GM18517 (cell line): Measurements from ENCODE around the gene VARS2.
A peak's percentile ranks its signal among the peaks of the same experiment; 100 is the strongest.
"Not testable (repeated sequence)": the region's sequence is repeated elsewhere in the genome, so short reads cannot be mapped to it uniquely, and the experiment has no call there.

Experiments
- ATAC-seq: cut with Tn5 transposase; IDR thresholded peaks from one replicate; pipeline ENCODE4 v1.9.1; 2021; ENCODE audit warnings: mild to moderate bottlenecking, moderate library complexity; ENCODE audit not compliant: unreplicated experiment

Gene VARS2

DNA sequence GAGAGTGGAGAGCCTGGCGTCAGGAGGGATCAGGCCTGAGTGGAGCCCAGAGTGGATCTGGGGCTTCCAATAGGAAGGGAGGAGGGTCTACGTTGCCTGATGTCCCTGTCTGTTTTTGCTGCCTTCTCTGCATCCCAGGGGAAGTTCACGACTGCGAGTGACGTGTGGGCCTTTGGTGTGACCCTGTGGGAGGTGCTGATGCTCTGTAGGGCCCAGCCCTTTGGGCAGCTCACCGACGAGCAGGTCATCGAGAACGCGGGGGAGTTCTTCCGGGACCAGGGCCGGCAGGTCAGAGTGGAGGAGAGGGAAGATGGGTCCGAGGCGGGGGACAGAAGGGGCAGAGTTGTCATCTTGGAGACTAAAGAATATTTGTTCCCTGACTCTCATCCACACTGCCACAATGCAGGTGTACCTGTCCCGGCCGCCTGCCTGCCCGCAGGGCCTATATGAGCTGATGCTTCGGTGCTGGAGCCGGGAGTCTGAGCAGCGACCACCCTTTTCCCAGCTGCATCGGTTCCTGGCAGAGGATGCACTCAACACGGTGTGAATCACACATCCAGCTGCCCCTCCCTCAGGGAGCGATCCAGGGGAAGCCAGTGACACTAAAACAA, 15.2 kb upstream of the VARS2 start:
- ATAC-seq, result no peak

DNA sequence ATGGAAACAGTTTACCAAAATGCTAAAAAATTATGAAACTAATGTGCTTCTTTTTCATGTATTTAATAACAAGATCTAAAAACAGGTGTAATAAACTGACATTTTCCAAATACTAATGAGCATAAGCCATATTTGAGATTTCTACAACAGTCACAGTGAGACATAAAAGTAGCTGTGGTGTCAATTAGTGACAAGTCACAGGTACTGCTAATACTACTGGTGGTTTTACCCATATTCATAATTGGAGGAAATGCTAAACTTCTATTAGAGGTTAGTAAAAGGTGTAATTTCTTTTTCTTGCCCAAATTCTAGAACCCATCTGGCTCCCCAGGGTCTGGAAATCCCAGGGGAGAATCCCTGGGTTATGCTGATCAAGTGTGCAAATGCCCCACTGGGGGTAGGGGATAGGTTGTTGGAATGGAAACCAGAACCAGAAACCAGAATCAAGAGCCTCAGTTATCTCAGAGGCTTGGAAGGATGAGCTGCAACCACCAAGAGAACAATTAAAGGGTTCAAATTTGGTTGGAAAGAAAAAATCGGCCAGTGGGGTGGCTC, 13.1 kb upstream of the VARS2 start:
- ATAC-seq, result no peak

DNA sequence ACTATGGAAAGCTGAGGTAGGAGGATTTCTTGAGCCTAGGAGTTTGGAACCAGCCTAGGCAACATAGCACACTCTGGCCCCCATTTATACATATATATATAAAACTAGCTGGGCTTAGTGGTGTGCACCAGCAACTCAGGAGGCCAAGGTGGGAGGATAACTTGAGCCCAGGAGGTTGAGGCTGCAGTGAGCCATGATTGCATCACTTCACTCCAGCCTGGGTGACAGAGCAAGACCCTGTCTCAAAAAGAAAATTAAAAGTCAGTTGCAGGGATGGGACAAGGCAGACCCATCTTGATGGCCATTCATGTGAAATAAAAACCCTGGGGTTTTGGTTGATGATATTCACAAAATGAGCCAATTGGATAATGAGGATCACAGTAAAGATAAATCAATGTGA, 12.6 kb upstream of the VARS2 start:
- ATAC-seq, result no peak

DNA sequence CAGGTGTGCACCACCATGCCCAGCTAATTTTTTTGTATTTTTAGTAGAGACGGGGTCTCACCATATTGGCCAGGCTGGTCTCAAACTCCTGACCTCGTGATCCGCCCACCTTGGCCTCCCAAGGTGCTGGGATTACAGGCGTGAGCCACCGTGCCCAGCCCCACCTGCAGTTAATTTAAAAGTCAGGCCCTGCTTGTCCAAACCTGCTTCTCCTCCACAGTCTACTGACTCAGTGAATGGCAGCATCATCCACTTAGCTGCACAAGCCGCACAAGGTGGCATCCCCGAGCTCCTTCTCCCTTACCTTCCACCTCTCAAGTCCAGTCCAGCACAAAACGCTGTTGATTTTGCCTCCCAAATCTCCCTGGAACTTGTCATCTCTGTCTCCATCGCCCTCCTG, 11.8 kb upstream of the VARS2 start:
- ATAC-seq, result not testable (repeated sequence)

DNA sequence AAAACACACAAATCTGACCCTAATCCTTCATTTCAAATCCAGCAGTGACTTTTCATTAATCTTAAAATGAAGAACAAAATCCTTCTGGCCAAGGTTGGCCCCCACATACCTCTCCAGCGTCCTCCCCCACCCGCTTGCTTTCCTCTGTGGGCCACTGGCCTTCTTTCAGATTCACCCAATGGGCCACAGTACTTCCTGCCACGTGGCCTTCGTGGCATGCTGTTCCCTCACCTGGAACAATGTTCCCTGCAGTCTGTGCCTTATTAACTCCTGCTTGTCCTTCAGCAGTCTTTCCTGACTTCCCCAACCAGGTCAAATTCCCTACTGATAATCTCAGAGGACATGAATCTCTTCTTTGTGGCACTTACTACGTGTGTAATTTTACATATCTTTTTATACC, 11.3 kb upstream of the VARS2 start:
- ATAC-seq, result no peak

DNA sequence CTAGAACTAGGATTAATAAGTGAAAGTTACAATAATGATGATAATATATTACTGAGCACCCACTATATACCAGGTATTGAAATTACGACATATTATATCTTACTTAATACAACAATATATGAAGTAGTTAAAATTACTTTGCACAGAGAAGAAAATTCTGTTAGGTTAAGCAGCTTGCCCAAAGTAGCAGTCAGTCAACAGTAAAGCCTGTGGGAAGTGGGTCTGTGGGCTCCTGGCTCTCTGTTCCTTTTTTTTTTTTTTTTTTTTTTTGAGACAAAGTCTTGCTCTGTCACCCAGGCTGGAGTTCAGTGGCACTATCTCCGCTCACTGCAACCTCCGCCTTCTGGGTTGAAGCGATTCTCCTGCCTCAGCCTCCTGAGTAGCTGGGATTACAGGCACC, 10.8 kb upstream of the VARS2 start:
- no peak for ATAC-seq

DNA sequence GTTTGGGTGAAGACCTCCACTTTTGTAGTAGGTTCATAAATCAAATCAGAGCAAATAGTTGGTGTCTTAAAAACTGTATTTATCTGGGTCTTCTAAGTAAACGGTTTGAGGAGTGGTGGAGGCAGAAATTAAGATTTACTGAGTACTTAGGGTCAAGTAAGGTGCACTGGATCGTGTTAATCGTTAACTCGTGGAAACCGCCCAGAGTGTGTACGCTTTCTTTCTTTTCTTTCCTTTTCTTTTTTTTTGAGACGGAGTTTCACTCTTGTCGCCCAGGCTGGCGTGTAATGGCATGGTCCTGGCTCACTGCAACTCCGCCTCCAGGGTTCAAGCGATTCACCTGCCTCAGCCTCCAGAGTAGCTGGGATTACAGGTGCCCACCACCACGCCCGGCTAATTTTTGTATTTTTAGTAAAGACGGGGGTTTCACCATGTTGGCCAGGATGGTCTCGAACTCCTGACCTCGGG, 6.7 kb upstream of the VARS2 start:
- not testable (repeated sequence) for ATAC-seq

DNA sequence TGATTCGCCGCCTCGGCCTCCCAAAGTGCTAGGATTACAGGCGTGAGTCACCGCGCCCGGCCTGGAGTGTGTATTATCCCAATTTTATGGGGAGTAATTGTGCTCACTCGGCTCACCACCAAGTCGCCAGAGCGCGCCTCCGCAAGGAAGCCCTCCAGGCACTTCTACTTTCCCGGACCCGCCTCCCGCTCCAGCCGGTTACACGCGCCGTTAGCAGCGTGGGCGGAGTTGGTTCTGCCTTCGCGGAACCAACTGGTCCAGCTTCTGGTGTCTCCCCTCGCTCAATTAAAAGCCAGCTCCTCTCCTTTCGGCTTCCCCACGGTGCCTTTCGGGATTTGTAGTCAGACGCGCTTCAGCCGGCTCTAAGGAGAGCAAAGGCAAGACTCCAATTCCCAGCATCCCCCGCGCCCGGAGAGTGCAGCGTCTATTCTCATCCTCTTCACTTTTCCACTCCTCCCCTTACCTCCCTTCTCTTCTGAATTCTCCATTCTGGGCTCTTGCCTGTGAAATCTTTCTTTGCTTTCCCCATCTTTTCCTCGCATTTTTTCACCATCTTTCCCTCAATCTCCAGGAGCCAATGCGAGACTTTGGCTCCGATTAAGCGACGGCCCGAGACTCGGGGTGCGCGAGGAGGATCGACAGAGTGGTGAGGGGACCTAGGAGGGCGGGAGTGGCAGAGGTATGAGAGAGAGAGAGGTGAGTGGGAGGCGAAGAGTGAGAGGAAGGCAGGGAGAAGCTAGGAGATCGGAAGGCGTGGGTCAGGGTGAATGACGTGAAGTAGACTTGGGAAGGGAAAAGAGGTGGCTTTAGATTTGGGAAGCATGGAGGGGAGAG, 6.1 kb upstream of the VARS2 start, which contains the start of gene GTF2H4:
GTF2H4 (plus strand) TSS at position 450 of the 834 bp plus-strand sequence.
- peak; percentile 96 for ATAC-seq

DNA sequence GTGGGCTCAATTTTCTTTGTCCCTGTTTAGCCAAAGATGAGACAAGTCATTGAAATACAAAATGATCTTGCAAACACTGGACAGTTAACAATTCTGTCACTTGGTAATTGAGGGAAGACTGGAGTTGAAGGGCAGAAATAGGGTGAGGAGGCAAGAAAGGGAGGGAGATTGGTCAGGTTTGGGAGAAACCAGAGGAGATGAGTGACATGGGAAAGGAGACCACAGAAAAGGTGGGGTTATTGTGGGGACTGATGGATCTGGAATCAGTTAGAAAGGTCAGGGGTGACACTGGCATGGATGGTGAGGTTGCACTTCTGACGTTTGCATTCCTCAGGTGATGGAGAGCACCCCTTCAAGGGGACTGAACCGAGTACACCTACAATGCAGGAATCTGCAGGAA, 5.3 kb upstream of the VARS2 start:
- no peak for ATAC-seq

DNA sequence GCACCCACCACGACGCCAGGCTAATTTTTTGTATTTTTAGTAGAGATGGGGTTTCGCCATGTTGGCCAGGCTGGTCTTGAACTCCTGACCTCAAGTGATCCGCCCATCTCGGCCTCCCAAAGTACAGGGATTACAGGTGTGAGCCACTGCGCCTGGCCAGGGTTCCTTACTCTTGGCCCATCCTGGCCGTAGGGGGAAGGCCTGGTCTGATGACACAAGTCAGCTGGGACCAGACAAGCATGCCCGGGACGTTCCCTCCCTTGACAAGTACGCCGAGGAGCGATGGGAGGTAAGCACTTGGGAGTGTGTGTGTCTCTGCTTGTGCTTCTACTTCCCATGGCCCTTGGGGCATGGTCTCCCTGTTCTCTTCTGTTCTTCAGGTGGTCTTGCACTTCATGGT, 3.6 kb upstream of the VARS2 start:
- ATAC-seq, result not testable (repeated sequence)

DNA sequence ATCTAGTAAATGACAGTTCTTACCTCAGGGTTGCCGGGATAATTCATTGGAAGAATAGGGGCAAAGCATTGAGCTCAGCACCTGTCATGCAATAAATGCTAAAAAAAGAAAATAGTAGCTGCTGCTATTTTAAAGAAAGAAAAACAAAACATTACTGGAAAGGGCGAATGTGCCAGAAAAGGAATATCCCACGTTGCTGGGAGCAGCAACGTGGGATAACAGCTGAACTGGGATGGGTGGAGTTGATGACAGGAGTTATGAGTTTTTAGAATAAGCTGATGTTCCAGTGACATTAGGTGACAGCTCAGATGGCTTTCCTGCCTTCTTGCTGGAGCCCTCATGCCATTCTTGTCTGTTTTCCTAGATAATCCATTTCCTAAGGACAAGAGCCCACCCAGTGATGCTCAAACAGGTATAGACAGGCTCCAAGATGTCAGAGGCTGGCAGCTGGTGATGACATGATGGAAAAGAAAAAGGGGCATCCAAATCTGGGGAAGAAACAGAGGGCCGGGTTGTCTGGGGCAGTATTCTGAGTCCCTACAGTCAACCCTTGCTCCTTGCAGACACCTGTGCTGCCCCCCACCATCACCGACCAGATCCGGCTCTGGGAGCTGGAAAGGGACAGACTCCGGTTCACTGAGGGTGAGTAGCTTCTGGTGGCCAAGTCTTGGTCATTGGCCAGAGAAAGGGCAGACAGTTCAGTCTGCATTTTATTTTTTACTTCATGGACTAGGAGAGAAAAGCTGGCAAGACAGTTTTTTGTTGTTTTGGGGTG, 1.1 kb upstream of the VARS2 start:
- no peak for ATAC-seq

DNA sequence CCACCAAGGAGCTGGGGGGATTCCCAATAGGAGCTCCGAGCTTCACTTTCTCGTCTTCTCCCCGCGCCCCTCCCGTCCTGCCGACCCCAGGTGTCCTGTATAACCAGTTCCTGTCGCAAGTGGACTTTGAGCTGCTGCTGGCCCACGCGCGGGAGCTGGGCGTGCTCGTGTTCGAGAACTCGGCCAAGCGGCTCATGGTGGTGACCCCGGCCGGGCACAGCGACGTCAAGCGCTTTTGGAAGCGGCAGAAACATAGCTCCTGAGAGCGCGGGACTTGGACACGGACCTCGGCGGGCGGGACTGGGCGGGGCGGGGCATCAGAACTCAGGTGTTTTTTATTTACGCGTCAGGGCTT, 340 bp upstream of the VARS2 start:
- ATAC-seq, result no peak

DNA sequence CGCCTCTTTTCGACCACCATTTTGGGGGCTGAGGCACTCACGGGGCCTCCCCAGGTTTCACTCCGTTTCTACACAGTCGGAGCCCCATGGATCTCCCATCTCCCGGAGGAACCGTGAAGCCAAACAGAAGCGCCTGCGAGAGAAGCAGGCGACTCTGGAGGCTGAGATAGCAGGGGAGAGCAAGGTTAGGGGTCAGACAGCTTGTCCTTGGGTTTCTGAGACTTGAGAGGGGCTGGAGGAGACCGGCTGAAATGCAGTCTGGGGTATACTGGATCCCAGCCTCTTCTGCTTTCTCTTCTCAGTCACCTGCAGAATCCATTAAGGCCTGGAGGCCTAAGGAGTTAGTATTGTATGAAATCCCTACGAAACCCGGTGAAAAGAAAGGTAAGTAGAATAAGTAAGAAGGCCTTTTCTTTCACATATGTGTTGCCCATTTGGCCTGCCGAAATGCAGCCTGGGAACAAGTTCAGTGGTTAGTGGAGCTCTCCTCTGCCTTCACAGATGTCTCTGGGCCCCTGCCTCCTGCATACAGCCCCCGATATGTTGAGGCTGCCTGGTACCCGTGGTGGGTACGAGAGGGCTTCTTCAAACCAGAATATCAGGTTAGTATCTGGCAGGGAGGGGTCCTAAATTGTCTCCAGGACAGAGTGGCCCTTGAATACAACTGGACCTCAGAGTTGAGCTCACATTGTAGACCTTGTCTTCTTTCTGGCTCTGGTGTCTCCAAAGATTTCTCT, 984 bp downstream of the VARS2 start:
- no peak for ATAC-seq

DNA sequence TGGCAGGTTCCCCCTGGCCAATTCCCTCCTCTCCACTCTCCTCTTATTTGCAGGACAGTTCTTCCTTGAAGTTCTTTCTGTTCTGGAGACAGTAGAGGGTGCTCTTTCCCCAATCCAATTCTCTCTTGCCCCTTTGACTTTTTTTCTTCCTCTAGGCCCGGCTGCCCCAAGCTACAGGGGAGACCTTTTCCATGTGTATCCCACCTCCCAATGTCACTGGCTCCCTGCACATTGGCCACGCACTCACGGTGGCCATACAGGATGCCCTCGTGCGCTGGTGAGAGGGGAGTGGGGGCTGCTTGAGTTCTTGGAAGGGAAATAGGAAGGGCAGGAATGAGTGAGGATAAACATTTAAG, 1.5 kb downstream of the VARS2 start:
- no peak for ATAC-seq

DNA sequence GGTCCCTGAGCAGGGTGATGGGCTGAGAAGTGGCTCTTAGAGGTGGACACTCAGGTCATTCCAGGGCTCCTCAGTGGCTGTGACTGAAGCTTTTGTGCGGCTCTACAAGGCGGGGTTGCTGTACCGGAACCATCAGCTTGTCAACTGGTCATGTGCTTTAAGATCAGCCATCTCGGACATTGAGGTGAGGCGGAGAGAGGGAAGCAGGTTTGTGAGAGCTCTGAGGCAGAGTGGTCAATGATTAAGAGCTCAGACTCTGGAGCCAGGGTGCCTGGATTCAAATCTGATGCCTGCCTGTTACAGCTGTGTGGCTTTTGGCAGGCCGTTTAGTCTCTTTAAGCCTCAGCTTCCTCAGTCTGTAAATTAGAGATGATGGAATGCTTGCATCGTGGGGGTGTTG, 3.0 kb downstream of the VARS2 start:
- no peak for ATAC-seq

DNA sequence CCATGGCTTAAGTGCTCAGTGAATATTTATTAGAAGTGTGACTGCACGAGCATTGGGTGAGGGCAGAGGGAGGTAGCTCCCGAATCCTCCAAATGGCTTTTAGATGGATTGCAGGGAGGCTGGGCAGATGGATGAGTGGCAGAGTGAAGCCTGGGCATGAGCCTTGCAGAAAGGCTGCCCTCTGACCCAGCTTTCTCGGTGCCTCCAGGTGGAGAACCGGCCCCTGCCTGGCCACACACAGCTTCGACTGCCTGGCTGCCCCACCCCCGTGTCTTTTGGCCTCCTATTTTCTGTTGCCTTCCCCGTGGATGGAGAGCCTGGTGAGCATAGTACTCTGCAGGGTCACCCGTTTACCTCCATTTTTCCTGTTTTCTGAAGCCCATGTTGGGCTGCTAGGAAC, 3.4 kb downstream of the VARS2 start:
- no peak for ATAC-seq

DNA sequence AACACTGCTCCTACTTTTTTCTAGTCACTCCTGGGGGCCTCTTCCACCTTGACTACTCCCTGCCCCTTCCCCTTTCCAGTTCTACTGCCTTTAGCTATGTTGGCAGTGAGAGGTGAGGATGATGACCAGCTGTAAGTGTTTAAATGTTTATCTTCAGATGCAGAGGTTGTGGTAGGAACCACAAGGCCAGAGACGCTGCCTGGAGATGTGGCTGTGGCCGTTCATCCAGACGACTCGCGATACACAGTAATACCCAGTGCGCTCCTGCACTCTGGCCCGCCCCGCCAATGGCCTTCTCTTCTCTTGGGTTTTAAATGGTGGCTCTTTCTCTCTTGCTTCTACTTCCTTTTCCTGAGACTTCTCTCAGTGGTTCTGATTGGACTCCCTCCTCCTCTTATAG, 4.6 kb downstream of the VARS2 start:
- no peak for ATAC-seq

DNA sequence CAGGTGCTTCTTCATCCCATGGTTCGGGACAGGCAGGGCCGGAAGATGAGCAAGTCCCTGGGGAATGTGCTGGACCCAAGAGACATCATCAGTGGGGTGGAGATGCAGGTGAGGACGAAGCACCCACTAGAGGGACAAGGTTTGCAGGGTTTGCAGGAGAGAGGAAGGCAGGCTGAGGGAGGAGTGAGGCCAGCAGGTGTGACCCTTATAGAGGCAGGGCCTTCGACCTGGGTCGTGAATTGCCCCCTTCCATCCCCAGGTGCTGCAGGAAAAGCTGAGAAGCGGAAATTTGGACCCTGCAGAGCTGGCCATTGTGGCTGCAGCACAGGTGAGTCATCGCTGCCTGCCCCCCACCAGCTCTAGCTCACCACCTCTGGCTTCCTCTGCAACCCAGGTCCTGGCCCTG, 8.4 kb downstream of the VARS2 start:
- no peak for ATAC-seq

DNA sequence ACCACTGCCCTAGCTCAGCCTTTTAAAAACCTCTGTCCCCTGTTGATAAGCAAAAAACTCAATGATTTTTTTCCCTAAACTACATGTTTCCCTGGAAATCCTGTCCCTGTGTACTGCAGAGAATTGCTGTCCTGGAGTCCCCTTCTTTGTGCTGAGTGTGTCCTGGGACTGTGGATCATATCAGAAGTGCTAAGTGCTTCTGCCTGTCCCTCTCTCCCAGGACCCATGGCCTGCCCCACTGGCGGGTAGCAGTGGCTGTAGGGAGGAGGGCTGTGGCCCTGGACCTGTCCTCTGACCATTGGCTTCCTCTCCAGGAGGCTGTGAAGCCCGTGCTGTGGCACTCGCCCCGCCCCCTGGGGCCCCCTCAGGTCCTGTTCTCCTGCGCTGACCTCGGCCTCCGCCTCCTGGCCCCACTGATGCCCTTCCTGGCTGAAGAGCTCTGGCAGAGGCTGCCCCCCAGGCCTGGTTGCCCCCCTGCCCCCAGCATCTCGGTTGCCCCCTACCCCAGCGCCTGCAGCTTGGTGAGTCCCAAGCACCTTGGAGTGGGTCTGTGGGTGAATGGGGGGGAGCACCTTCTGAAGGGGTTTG, 10.1 kb downstream of the VARS2 start:
- ATAC-seq, result not testable (repeated sequence)

DNA sequence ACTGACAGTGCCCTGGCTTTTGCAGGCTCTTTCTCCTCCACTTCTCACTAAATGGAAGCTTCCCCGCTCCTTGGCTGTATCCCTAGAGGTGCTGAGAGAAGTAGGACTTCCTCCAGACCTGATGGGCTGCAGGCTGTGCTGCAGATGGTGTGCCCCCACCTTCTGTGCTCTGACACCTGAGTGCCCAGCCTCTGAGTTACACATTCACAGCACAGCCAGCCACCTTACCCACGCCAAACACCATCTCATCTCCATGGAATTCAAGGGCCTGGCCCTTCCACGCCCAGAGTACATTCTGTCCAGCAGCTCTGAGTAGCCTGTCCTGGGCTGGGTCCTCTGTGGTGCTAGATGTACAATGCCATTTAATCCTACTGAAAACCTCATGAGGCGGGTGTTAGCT, 12.6 kb downstream of the VARS2 start:
- no peak for ATAC-seq
